ENCODE data around the gene AURKAIP1. TPM values are rescaled to one million over a fixed set of nuclear protein-coding genes. Genes with fewer than 3 reads are reported as not detected.

Gene AURKAIP1
- polyA plus RNA-seq, 1 donor (not counting 4 experiments of a cell fraction or from before 2014, with no cell fraction given) = 86.9 TPM

DNA sequence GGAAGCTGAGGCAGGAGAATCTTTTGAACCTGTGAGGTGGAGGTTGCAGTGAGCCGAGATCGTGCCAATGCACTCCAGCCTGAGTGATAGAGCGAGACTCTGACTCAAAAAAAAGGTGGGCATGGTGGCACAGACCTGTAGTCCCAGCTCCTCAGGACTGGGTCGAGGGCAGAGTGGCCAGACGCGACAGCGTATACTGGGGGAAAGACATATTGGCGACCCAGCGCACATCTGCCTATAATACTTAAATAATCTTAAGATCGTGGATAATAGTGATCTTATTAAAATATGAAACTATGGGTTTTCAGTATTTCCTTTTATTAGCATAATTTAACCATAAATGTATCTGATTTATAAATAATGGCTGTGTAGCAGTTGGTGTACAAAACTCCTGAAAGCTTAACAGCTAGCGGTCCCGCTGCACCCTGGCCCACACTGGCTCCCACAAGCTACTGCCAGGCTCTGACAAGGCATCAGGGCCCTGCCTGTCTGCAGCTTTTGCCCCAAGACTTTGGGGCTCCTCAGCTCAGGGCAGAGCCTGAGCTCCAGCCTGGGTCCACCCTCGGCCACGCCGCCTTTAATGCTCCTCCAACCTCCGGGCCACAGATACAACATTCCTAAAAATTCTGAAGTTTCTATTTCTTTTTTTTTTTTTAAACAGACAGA is 2.7 kb upstream of the AURKAIP1 start:
- Histone ChIP-seq H3K36me3 (ENCODE audit: control insufficient read depth in 2 of 2, extremely low read depth in 1 of 2, insufficient read depth in 2 of 2, low read length in 2 of 2) (peaks cover 0 to 17% of the 10 kb centered on the region in 2 experiments), H3K4me1 (ENCODE audit: control insufficient read depth, extremely low read depth, insufficient read depth, low read length) (peaks cover 12% of the 10 kb centered on the region), H3K9me3 (ENCODE audit: control insufficient read depth, low read depth, low read length) (no peaks in the 10 kb centered on the region), H2AFZ (ENCODE audit: control insufficient read depth, low read length) (no peak overlapping the region), H4K20me1 (ENCODE audit: control insufficient read depth, extremely low read depth, insufficient read depth, low read length) (no peaks in the 10 kb centered on the region), H3K9me1 (ENCODE audit: control insufficient read depth, extremely low read depth, insufficient read depth, low read length) (no peaks in the 10 kb centered on the region), H3K27me3 (ENCODE audit: control insufficient read depth, extremely low read depth, insufficient read depth, low read length) (no peaks in the 10 kb centered on the region), H3K9ac (ENCODE audit: control insufficient read depth, extremely low read depth, insufficient read depth, low read length) (no peak overlapping the region), H3K27ac (ENCODE audit: control insufficient read depth, insufficient read depth, low read length) (no peak overlapping the region), H3K79me2 (ENCODE audit: control insufficient read depth, insufficient read depth, low read length) (peaks cover 22% of the 10 kb centered on the region), H3K4me2 (ENCODE audit: control insufficient read depth, extremely low read depth, insufficient read depth, low read depth, low read length) (no peak overlapping the region), H3K4me3 (ENCODE audit: control insufficient read depth in 2 of 3, extremely low read depth in 1 of 3, insufficient read depth in 2 of 3, low read depth in 1 of 3, low read length in 3 of 3) (no peak overlapping the region)
- TF ChIP-seq CTCF (optimal IDR thresholded peaks at IDR 0.05 in 1 of 3, IDR thresholded peaks at IDR 0.05 in 1 of 3, conservative IDR thresholded peaks at IDR 0.05 in 1 of 3; ENCODE audit: extremely low read depth in 1 of 3, insufficient read depth in 2 of 3, low read length in 3 of 3) (no peak), EZH2 (IDR thresholded peaks at IDR 0.05; ENCODE audit: low read length) (no peak)
- FAIRE-seq (no peak), DNase-seq (ENCODE audit: low read depth, low spot score) (no peak)
- dilution Hi-C loops (cut with MboI; ENCODE audit: extremely low pct_ligation_motif_present, low sequenced_read_pairs) = no loop called here

DNA sequence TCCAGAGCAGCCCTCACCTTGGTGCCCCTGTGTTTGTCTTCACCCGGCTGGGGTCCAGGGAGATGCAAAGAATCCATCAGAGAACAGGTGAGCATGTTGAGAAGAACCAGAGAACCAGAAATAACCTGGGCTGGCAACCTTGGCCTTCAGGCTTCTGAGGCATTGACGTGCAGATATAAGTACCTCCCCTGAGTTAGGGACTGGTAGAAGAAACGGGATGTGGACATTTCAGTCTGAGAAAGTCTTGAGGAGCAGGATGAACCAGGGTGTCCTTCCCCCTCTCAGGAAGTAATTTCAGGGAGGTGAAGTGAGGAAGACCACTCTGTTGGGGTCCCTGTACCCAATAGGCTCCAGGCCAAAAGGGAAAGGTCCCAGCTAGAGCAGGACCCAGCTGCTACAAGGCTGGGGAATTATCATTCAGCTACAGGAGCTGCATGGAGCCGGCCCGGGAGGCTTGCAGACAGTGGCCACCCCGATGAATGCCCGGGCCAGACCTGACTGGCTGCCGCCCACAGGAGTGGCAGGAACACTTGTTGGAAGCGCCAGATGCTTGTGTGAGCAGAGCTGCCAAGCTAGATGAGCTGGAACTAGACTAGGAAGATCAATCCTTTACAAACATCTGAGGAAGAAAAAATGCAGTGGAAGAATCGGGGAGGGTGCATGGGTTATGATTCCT is 1.7 kb upstream of the AURKAIP1 start:
- H3K79me2 ChIP-seq (ENCODE audit: control insufficient read depth, insufficient read depth, low read length) = peaks cover 26% of the 10 kb centered on the region
- DNase-seq (ENCODE audit: low read depth, low spot score) (no peak), FAIRE-seq (no peak)
- H3K4me2 ChIP-seq (ENCODE audit: control insufficient read depth, extremely low read depth, insufficient read depth, low read depth, low read length) = no peak overlapping the region
- H3K27me3 ChIP-seq (ENCODE audit: control insufficient read depth, extremely low read depth, insufficient read depth, low read length) = no peaks in the 10 kb centered on the region
- no peak overlapping the region for H3K4me3 ChIP-seq (ENCODE audit: control insufficient read depth in 2 of 3, extremely low read depth in 1 of 3, insufficient read depth in 2 of 3, low read depth in 1 of 3, low read length in 3 of 3)
- H3K9me3 ChIP-seq (ENCODE audit: control insufficient read depth, low read depth, low read length) = no peaks in the 10 kb centered on the region
- no peak overlapping the region for H2AFZ ChIP-seq (ENCODE audit: control insufficient read depth, low read length)
- H3K4me1 ChIP-seq (ENCODE audit: control insufficient read depth, extremely low read depth, insufficient read depth, low read length) = peaks cover 12% of the 10 kb centered on the region
- H3K9ac ChIP-seq (ENCODE audit: control insufficient read depth, extremely low read depth, insufficient read depth, low read length) = no peak overlapping the region
- peaks cover under 1 to 18% of the 10 kb centered on the region in 2 experiments for H3K36me3 ChIP-seq (ENCODE audit: control insufficient read depth in 2 of 2, extremely low read depth in 1 of 2, insufficient read depth in 2 of 2, low read length in 2 of 2)
- no peaks in the 10 kb centered on the region for H4K20me1 ChIP-seq (ENCODE audit: control insufficient read depth, extremely low read depth, insufficient read depth, low read length)
- dilution Hi-C loops (cut with MboI; ENCODE audit: extremely low pct_ligation_motif_present, low sequenced_read_pairs) = no loop called here
- TF ChIP-seq CTCF (optimal IDR thresholded peaks at IDR 0.05 in 1 of 3, IDR thresholded peaks at IDR 0.05 in 1 of 3, conservative IDR thresholded peaks at IDR 0.05 in 1 of 3; ENCODE audit: extremely low read depth in 1 of 3, insufficient read depth in 2 of 3, low read length in 3 of 3) (no peak), EZH2 (IDR thresholded peaks at IDR 0.05; ENCODE audit: low read length) (no peak)
- no peaks in the 10 kb centered on the region for H3K9me1 ChIP-seq (ENCODE audit: control insufficient read depth, extremely low read depth, insufficient read depth, low read length)
- H3K27ac ChIP-seq (ENCODE audit: control insufficient read depth, insufficient read depth, low read length) = no peak overlapping the region

Data from keratinocyte (primary cell).